Natural killer cell treated with Interleukin-12 subunit alpha and Interleukin-12 subunit beta and Interleukin-15 and Interleukin-18, amount 100 ng/mL, for 72 hours (primary cell): ENCODE results near the gene IQCH. TPM values are rescaled to one million over a fixed set of nuclear protein-coding genes. Genes with fewer than 3 reads are reported as not detected.

Experiments
- ATAC-seq, 2 donors: fragments of 150-1000 bp; cut with Tn5 transposase in 1 of 2; sonication (Bioruptor Pico), chemical (Tn5 transposase) in 1 of 2; 2 replicates each; pipeline ENCODE4 v1.10.0; 2021
- DNase-seq: peaks from one replicate; pipeline ENCODE4 v3.0.0; 2022; ENCODE audit warnings: low spot score
- H3K27ac Mint-ChIP-seq, 2 donors: 1 replicate in 1 of 2; 2 replicates in 1 of 2; pipeline ENCODE4 v1.8.0; 2022; ENCODE audit warnings: mixed read lengths in 2 of 2, mild to moderate bottlenecking in 1 of 2, moderate library complexity in 1 of 2
- H3K27me3 Mint-ChIP-seq, 2 donors: 1 replicate in 1 of 2; 2 replicates in 1 of 2; pipeline ENCODE4 v1.8.0; 2022; ENCODE audit warnings: mixed read lengths in 2 of 2
- H3K36me3 Mint-ChIP-seq: one replicate; pipeline ENCODE4 v1.8.0; 2022; ENCODE audit warnings: mixed read lengths
- H3K4me1 Mint-ChIP-seq, 2 donors: 1 replicate in 1 of 2; 2 replicates in 1 of 2; pipeline ENCODE4 v1.8.0; 2022; ENCODE audit warnings: low read depth in 2 of 2, mixed read lengths in 2 of 2, mild to moderate bottlenecking in 1 of 2
- H3K4me3 Mint-ChIP-seq: one replicate; pipeline ENCODE4 v1.8.0; 2022; ENCODE audit warnings: mixed read lengths
- H3K9me3 Mint-ChIP-seq: 2 replicates; pipeline ENCODE4 v1.8.0; 2022; ENCODE audit warnings: mixed read lengths
- total RNA-seq, 2 donors: library from RNA; stranded (reverse); gene quantifications; one replicate each; pipeline ENCODE4 v1.2.3, GENCODE V29; 2022

IQCH gene
- total RNA-seq, 2 donors from 2014 or later: 0.10 to 2.7 TPM

- H3K27me3 Mint-ChIP-seq: no peaks in the 10 kb centered on the region
- H3K27ac Mint-ChIP-seq: no peak overlapping the region
- ATAC-seq (no peak), DNase-seq (no peak)
- no peaks in the 10 kb centered on the region for H3K4me1 Mint-ChIP-seq
- H3K9me3 Mint-ChIP-seq: no peaks in the 10 kb centered on the region
- no peak overlapping the region for H3K4me3 Mint-ChIP-seq
- H3K36me3 Mint-ChIP-seq: no peaks in the 10 kb centered on the region
These were observed 226.2 kb downstream of the IQCH start for GRCh38 chr15:67480741-67481140.

GRCh38 chr15:67481680-67482079 lies 227.1 kb downstream of the IQCH start:
- Mint-ChIP-seq H3K4me3 (no peak overlapping the region), H3K36me3 (no peaks in the 10 kb centered on the region), H3K9me3 (no peaks in the 10 kb centered on the region), H3K4me1 (no peaks in the 10 kb centered on the region), H3K27ac (no peak overlapping the region), H3K27me3 (no peaks in the 10 kb centered on the region)
- ATAC-seq (no peak), DNase-seq (no peak)

GRCh38 chr15:67495585-67495984 lies 241.0 kb downstream of the IQCH start:
- ATAC-seq: no peak

GRCh38 chr15:67501177-67501835 lies 246.7 kb downstream of the IQCH start:
- ATAC-seq (no peak), DNase-seq (no peak)
- Mint-ChIP-seq H3K27ac (no peak overlapping the region), H3K9me3 (no peaks in the 10 kb centered on the region), H3K4me1 (peaks cover 0 to 3% of the 10 kb centered on the region in 2 donors), H3K36me3 (no peaks in the 10 kb centered on the region), H3K27me3 (no peaks in the 10 kb centered on the region), H3K4me3 (no peak overlapping the region)

More at GRCh38 chr15:67495585-67495984, 241.0 kb downstream of the IQCH start:
- Mint-ChIP-seq H3K27me3 (no peaks in the 10 kb centered on the region), H3K4me1 (peaks cover 0 to 4% of the 10 kb centered on the region in 2 donors), H3K36me3 (no peaks in the 10 kb centered on the region), H3K27ac (no peak overlapping the region), H3K9me3 (no peaks in the 10 kb centered on the region), H3K4me3 (no peak overlapping the region)
- DNase-seq: no peak

GRCh38 chr15:67501836-67502461 lies 247.4 kb downstream of the IQCH start:
- no peak for DNase-seq
- Mint-ChIP-seq H3K27ac (no peak overlapping the region), H3K36me3 (no peaks in the 10 kb centered on the region), H3K9me3 (no peaks in the 10 kb centered on the region), H3K27me3 (no peaks in the 10 kb centered on the region), H3K4me3 (no peak overlapping the region), H3K4me1 (no peaks in the 10 kb centered on the region)
- no peak for ATAC-seq

GRCh38 chr15:67504056-67504455 lies 249.5 kb downstream of the IQCH start:
- H3K27ac Mint-ChIP-seq: no peak overlapping the region
- no peak for ATAC-seq
- no peaks in the 10 kb centered on the region for H3K36me3 Mint-ChIP-seq

GRCh38 chr15:67504796-67505195 lies 250.2 kb downstream of the IQCH start:
- H3K27me3 Mint-ChIP-seq: no peaks in the 10 kb centered on the region
- H3K4me1 Mint-ChIP-seq: no peaks in the 10 kb centered on the region
- H3K4me3 Mint-ChIP-seq: no peak overlapping the region
- no peaks in the 10 kb centered on the region for H3K9me3 Mint-ChIP-seq
- ATAC-seq (no peak), DNase-seq (no peak)
- no peaks in the 10 kb centered on the region for H3K36me3 Mint-ChIP-seq
- H3K27ac Mint-ChIP-seq: no peak overlapping the region

More at GRCh38 chr15:67504056-67504455, 249.5 kb downstream of the IQCH start:
- Mint-ChIP-seq H3K4me3 (no peak overlapping the region), H3K27me3 (no peaks in the 10 kb centered on the region), H3K4me1 (no peaks in the 10 kb centered on the region), H3K9me3 (no peaks in the 10 kb centered on the region)
- no peak for DNase-seq

GRCh38 chr15:67505675-67506572 lies 251.3 kb downstream of the IQCH start:
- DNase-seq: no peak
- H3K9me3 Mint-ChIP-seq: no peaks in the 10 kb centered on the region
- no peaks in the 10 kb centered on the region for H3K27me3 Mint-ChIP-seq
- H3K4me1 Mint-ChIP-seq: no peaks in the 10 kb centered on the region
- no peak for ATAC-seq
- H3K4me3 Mint-ChIP-seq: no peak overlapping the region
- H3K27ac Mint-ChIP-seq: no peak overlapping the region
- H3K36me3 Mint-ChIP-seq: no peaks in the 10 kb centered on the region

GRCh38 chr15:67506775-67507747 lies 252.5 kb downstream of the IQCH start:
- no peaks in the 10 kb centered on the region for H3K27me3 Mint-ChIP-seq
- no peaks in the 10 kb centered on the region for H3K9me3 Mint-ChIP-seq
- no peak overlapping the region for H3K4me3 Mint-ChIP-seq
- no peak overlapping the region for H3K27ac Mint-ChIP-seq
- peaks cover 0 to 5% of the 10 kb centered on the region in 2 donors for H3K4me1 Mint-ChIP-seq
- H3K36me3 Mint-ChIP-seq: no peaks in the 10 kb centered on the region
- ATAC-seq (no peak), DNase-seq (no peak)

- H3K4me1 Mint-ChIP-seq: peaks cover 0 to 5% of the 10 kb centered on the region in 2 donors
- no peaks in the 10 kb centered on the region for H3K27me3 Mint-ChIP-seq
- no peaks in the 10 kb centered on the region for H3K9me3 Mint-ChIP-seq
- no peak overlapping the region for H3K4me3 Mint-ChIP-seq
- H3K27ac Mint-ChIP-seq: no peak overlapping the region
- ATAC-seq (no peak), DNase-seq (no peak)
- H3K36me3 Mint-ChIP-seq: no peaks in the 10 kb centered on the region
These were observed 253.8 kb downstream of the IQCH start for GRCh38 chr15:67508407-67508806.

- Mint-ChIP-seq H3K27ac (no peak overlapping the region), H3K9me3 (no peaks in the 10 kb centered on the region), H3K36me3 (no peaks in the 10 kb centered on the region), H3K27me3 (no peaks in the 10 kb centered on the region), H3K4me1 (peaks cover 0 to 5% of the 10 kb centered on the region in 2 donors), H3K4me3 (no peak overlapping the region)
- DNase-seq: no peak
- ATAC-seq: no peak
These were observed 255.3 kb downstream of the IQCH start for GRCh38 chr15:67509918-67510317.

GRCh38 chr15:67510597-67511190 lies 256.1 kb downstream of the IQCH start:
- DNase-seq (no peak), ATAC-seq (no peak)
- Mint-ChIP-seq H3K4me3 (no peak overlapping the region), H3K36me3 (no peaks in the 10 kb centered on the region), H3K9me3 (no peaks in the 10 kb centered on the region), H3K27me3 (no peaks in the 10 kb centered on the region), H3K4me1 (peaks cover 0 to 5% of the 10 kb centered on the region in 2 donors), H3K27ac (no peak overlapping the region)

- DNase-seq: no peak
- H3K4me1 Mint-ChIP-seq: peaks cover 0 to 5% of the 10 kb centered on the region in 2 donors
These were observed 257.0 kb downstream of the IQCH start for GRCh38 chr15:67511606-67512005.

More at GRCh38 chr15:67511606-67512005, 257.0 kb downstream of the IQCH start:
- Mint-ChIP-seq H3K4me3 (no peak overlapping the region), H3K27ac (peak overlapping the region in 1 of 2 donors; percentile 6), H3K36me3 (no peaks in the 10 kb centered on the region), H3K27me3 (no peaks in the 10 kb centered on the region), H3K9me3 (no peaks in the 10 kb centered on the region)
- ATAC-seq: no peak
